Upper lobe of left lung (tissue), 4 donors: ENCODE measurements around the gene TMEM201.

Source experiments
- CTCF ChIP-seq, 6 experiments: fragments of 450-650 bp in 4 of 6; fragments of 200-600 bp in 2 of 6; sonication (generic) in 2 of 6; IDR thresholded peaks; one replicate each; pipeline ENCODE4 v1.5.1; 2016 to 2019; ENCODE audit warnings: antibody characterized with exemption in 6 of 6
- EP300 ChIP-seq, 4 donors: sonication (generic); formaldehyde crosslinking; IDR thresholded peaks; one replicate each; pipeline ENCODE4 v1.5.1; 2017; ENCODE audit warnings: antibody characterized with exemption in 4 of 4, control low read depth in 2 of 4
- POLR2A ChIP-seq, 4 donors: fragments of 450-650 bp; IDR thresholded peaks; one replicate each; pipeline ENCODE4 v1.5.1; 2016 to 2017; ENCODE audit warnings: antibody characterized with exemption in 4 of 4, mild to moderate bottlenecking in 2 of 4
- POLR2AphosphoS5 ChIP-seq, 2 donors: sonication (generic); formaldehyde crosslinking; IDR thresholded peaks; one replicate each; pipeline ENCODE4 v1.5.1; 2017; ENCODE audit warnings: antibody characterized with exemption in 2 of 2

- TF ChIP-seq POLR2A (IDR thresholded peaks at IDR 0.05), result no peak
- TF ChIP-seq EP300 (IDR thresholded peaks at IDR 0.05), result no peak
- TF ChIP-seq CTCF (IDR thresholded peaks at IDR 0.05), result no peak
- TF ChIP-seq POLR2AphosphoS5 (IDR thresholded peaks at IDR 0.05), result no peak
These were observed 2.5 kb upstream of the TMEM201 start for GRCh38 chr1:9586147-9586766.
